Raji (cell line): ENCODE results near the gene VPS18.
A peak's percentile ranks its signal among the peaks of the same experiment; 100 is the strongest.

Experiments
- POLR2A ChIP-seq: IDR thresholded peaks from 2 replicates; pipeline ENCODE4 v1.6.1; 2011; ENCODE audit warnings: low read depth, low read length, control low read depth; ENCODE audit not compliant: insufficient read depth

Gene VPS18

GRCh38 chr15:40942878-40943277, 48.6 kb downstream of the VPS18 start:
- no peak for TF ChIP-seq POLR2A

- TF ChIP-seq POLR2A, result no peak
Measured at GRCh38 chr15:40943764-40944365, 49.6 kb downstream of the VPS18 start.

GRCh38 chr15:40944510-40945296, 50.5 kb downstream of the VPS18 start:
- no peak for TF ChIP-seq POLR2A

GRCh38 chr15:40948706-40949473, 54.6 kb downstream of the VPS18 start:
- no peak for TF ChIP-seq POLR2A

- TF ChIP-seq POLR2A, result no peak
Measured at GRCh38 chr15:40949756-40950207, 55.5 kb downstream of the VPS18 start.

GRCh38 chr15:40951764-40952163, 57.5 kb downstream of the VPS18 start:
- no peak for TF ChIP-seq POLR2A

GRCh38 chr15:40952301-40952900, 58.2 kb downstream of the VPS18 start:
- TF ChIP-seq POLR2A, result no peak

- TF ChIP-seq POLR2A, result peak; percentile 90
Measured at GRCh38 chr15:40952901-40953712, 58.9 kb downstream of the VPS18 start, which contains the start of gene CHAC1. Gene CHAC1 (plus strand): TSS chr15:40953471. CDS start chr15:40953584, 113 bp downstream.
